ENCODE measurements around the gene PDYN. TPM values are rescaled to one million over a fixed set of nuclear protein-coding genes. Genes with fewer than 3 reads are reported as not detected.

Gene PDYN
- total and polyA plus RNA-seq, 9 of the 15 experiments (the other 6 are each of a cell fraction or from before 2014, with no cell fraction given) = not detected

DNA sequence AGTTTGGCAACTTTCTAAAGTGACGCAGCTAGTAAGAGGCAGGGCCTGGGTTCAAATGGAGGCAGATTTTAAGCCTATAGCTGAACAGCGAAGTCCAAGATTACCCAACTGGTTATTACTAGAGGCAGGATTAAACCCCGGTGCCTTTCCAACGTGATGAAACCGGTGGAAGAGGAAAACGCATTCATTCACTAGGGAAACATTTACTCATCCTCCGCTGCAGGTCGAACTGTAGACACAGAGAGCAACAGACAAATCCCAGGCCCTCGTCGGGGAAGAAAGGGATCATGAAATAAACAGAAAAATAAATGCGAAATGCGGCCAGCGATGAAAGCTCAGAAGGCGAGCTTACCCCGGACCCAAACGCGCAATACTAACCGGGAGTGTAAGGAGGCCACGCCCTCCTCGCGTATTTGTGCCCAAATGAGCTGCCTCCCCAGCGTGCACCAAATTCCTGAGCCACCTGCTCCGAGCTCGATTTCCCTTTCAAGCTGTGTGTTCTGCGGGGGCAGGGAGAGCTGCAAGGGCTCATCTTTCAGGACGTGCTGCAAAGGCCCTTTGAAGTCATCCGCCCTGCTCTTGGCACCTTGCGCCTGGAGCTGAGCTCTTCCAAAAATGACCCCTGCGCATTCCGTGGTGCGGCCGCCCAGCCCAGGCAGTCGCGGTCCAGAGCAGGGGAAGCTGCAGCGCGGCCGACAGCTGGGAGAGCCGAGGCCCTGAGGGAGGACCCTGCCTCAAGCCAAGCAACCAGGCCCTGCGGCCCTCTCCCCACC is 46.9 kb downstream of the PDYN start (continued):
- TF ChIP-seq, protein P1, sequence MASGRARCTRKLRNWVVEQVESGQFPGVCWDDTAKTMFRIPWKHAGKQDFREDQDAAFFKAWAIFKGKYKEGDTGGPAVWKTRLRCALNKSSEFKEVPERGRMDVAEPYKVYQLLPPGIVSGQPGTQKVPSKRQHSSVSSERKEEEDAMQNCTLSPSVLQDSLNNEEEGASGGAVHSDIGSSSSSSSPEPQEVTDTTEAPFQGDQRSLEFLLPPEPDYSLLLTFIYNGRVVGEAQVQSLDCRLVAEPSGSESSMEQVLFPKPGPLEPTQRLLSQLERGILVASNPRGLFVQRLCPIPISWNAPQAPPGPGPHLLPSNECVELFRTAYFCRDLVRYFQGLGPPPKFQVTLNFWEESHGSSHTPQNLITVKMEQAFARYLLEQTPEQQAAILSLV (tag; IDR thresholded peaks at IDR 0.05) = no peak
- TF ChIP-seq PYGO2 (tag; IDR thresholded peaks at IDR 0.05) (no peak), ELF4 (CRISPR knock-in tag; IDR thresholded peaks at IDR 0.05) (no peak), MED1 (CRISPR knock-in tag; IDR thresholded peaks at IDR 0.05; ENCODE audit: borderline replicate concordance) (no peak), MCM2 (IDR thresholded peaks at IDR 0.05; ENCODE audit: low read depth) (no peak), ELF2 (CRISPR knock-in tag; IDR thresholded peaks at IDR 0.05) (no peak)
- TF ChIP-seq, protein P2, sequence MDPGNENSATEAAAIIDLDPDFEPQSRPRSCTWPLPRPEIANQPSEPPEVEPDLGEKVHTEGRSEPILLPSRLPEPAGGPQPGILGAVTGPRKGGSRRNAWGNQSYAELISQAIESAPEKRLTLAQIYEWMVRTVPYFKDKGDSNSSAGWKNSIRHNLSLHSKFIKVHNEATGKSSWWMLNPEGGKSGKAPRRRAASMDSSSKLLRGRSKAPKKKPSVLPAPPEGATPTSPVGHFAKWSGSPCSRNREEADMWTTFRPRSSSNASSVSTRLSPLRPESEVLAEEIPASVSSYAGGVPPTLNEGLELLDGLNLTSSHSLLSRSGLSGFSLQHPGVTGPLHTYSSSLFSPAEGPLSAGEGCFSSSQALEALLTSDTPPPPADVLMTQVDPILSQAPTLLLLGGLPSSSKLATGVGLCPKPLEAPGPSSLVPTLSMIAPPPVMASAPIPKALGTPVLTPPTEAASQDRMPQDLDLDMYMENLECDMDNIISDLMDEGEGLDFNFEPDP (CRISPR knock-in tag; IDR thresholded peaks at IDR 0.05) = no peak

DNA sequence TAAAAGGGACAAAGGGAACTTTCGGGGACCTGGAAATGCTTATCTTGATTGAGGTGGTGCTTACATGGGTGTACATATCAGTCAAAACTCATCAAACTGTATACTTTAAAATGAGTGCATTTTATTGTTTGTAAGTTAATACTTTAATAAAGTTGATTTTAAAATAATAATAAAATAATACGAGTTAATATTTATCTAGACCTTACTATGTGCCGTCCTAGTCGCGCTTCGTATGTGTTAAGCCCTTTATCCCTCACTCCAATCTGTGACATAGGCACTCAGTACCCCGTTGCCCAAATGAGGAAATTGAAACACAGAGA is 47.5 kb downstream of the PDYN start:
- Histone ChIP-seq H3K9me3 (replicated peaks; ENCODE audit: control insufficient read depth, insufficient read depth, low read depth, low read length) (no peaks in the 10 kb centered on the region), H3K4me2 (ENCODE audit: insufficient read depth, low read length) (no peak overlapping the region), H3K4me3 (no peak overlapping the region), H4K20me1 (replicated peaks; ENCODE audit: control insufficient read depth, insufficient read depth, low read length) (no peaks in the 10 kb centered on the region), H3K4me1 (replicated peaks in 1 of 2; ENCODE audit: control insufficient read depth in 2 of 2, insufficient read depth in 2 of 2, low read length in 2 of 2) (no peaks in the 10 kb centered on the region), H3K9me1 (ENCODE audit: control insufficient read depth, insufficient read depth, low read length) (no peaks in the 10 kb centered on the region), H2AFZ (ENCODE audit: low read depth, low read length) (no peak overlapping the region), H3K36me3 (ENCODE audit: control insufficient read depth, insufficient read depth, low read length) (no peaks in the 10 kb centered on the region), H3K79me2 (ENCODE audit: control insufficient read depth, insufficient read depth, low read length) (no peaks in the 10 kb centered on the region), H3K9ac (ENCODE audit: insufficient read depth in 1 of 2, low read depth in 2 of 2, low read length in 2 of 2) (no peak overlapping the region), H3K27ac (ENCODE audit: extremely low read depth, low read depth, low read length) (no peak overlapping the region), H3K27me3 (ENCODE audit: control insufficient read depth in 2 of 2, insufficient read depth in 2 of 2, low read length in 2 of 2) (peaks cover 0 to 27% of the 10 kb centered on the region in 2 experiments; a peak in 4 of 5 replicates)
- intact Hi-C loops (cut with micrococcal nuclease) = no loop called here
- CTCF ChIA-PET (ENCODE audit: low intra/inter-chr PET ratio) = no interaction called here
- POLR2A ChIA-PET = interaction anchor here (1.0 kb wide), 1 partner anchor 9 kb away, joined by 3 read pairs; no protein-coding TSS in a partner anchor
- WGBS (ENCODE audit: insufficient coverage, low coverage, missing lambda C conversion rate) = 3% methylated on average over 7 of the region's 7 CpGs
- ATAC-seq (no peak), FAIRE-seq (no peak), DNase-seq (ENCODE audit: extremely low read depth in 1 of 4, low spot score in 3 of 4) (no peak)
- in situ Hi-C loops (cut with MboI) = no loop called here
- no TSS peak for BruUV-seq (replicated peaks)
- TF ChIP-seq NUFIP1 (IDR thresholded peaks at IDR 0.05; ENCODE audit: partially characterized antibody) = no peak
- TF ChIP-seq, protein P3, sequence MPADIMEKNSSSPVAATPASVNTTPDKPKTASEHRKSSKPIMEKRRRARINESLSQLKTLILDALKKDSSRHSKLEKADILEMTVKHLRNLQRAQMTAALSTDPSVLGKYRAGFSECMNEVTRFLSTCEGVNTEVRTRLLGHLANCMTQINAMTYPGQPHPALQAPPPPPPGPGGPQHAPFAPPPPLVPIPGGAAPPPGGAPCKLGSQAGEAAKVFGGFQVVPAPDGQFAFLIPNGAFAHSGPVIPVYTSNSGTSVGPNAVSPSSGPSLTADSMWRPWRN (IDR thresholded peaks at IDR 0.05; ENCODE audit: low read depth) = no peak
- TF ChIP-seq, protein P4, sequence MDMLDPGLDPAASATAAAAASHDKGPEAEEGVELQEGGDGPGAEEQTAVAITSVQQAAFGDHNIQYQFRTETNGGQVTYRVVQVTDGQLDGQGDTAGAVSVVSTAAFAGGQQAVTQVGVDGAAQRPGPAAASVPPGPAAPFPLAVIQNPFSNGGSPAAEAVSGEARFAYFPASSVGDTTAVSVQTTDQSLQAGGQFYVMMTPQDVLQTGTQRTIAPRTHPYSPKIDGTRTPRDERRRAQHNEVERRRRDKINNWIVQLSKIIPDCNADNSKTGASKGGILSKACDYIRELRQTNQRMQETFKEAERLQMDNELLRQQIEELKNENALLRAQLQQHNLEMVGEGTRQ (CRISPR knock-in tag; IDR thresholded peaks at IDR 0.05) = no peak
- no peak for TF ChIP-seq GTF2F1 (IDR thresholded peaks at IDR 0.05; ENCODE audit: low read depth, low read length)
- TF ChIP-seq SIN3B (IDR thresholded peaks at IDR 0.05; ENCODE audit: low read depth) = no peak
- no peak for TF ChIP-seq ZNF146 (CRISPR knock-in tag; IDR thresholded peaks at IDR 0.05; ENCODE audit: unreplicated experiment)

Data from K562 (cell line).